Fibroblast of mammary gland (primary cell): ENCODE data around the gene TRAF3.

ENCODE experiments used
- DNase-seq: peaks from one replicate; pipeline ENCODE4 v3.0.0-alpha.2; 2010; ENCODE audit warnings: low read depth
- H3K4me3 ChIP-seq: 2 replicates; pipeline ENCODE4 v1.5.1; 2011; ENCODE audit warnings: low read depth, mild to moderate bottlenecking, low read length, moderate library complexity; ENCODE audit not compliant: control insufficient read depth
- TF ChIP-seq, protein P1 (sequence below): conservative IDR thresholded peaks from 2 replicates; pipeline ENCODE4 v1.5.1; 2011; ENCODE audit warnings: low read depth, low read length, inconsistent platforms; ENCODE audit not compliant: control insufficient read depth, insufficient read depth

TRAF3 gene

DNA sequence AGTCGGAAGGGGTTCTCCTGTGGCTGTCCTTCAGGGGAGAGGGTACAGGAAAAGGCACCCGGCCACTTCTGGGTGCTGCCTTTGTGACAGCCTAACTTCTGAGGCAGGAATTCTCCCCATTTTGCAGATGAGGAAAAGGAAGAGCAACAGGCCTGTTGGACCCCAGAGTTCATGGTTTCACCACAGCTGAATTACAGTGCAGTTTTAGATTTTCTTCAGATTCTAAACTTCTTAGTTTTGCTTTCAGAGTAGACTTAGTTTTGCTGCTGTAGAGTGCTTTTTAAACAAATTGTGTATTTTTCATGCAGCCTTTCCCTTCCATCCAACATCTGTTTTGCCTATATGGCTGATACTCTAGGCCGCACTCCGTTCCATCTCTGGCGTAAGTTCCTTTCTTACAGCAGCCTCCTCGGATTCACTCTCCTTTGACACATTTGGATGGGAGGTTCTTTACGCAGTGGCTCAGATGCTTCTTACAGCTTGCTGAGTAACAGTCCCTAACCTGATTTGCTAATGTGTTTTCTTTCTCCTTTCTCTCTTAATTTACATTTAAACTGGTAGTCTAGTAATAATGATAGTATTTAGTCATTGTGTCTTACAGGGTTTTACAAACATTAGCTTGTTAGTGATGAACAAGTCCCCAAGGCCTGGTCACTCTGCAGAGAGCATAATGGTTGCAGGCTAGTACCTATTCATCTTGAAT, 7.8 kb downstream of the TRAF3 start:
- peak; percentile 69 for DNase-seq
- TF ChIP-seq, protein P1, sequence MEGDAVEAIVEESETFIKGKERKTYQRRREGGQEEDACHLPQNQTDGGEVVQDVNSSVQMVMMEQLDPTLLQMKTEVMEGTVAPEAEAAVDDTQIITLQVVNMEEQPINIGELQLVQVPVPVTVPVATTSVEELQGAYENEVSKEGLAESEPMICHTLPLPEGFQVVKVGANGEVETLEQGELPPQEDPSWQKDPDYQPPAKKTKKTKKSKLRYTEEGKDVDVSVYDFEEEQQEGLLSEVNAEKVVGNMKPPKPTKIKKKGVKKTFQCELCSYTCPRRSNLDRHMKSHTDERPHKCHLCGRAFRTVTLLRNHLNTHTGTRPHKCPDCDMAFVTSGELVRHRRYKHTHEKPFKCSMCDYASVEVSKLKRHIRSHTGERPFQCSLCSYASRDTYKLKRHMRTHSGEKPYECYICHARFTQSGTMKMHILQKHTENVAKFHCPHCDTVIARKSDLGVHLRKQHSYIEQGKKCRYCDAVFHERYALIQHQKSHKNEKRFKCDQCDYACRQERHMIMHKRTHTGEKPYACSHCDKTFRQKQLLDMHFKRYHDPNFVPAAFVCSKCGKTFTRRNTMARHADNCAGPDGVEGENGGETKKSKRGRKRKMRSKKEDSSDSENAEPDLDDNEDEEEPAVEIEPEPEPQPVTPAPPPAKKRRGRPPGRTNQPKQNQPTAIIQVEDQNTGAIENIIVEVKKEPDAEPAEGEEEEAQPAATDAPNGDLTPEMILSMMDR, result no peak
- no peak overlapping the region for H3K4me3 ChIP-seq

DNA sequence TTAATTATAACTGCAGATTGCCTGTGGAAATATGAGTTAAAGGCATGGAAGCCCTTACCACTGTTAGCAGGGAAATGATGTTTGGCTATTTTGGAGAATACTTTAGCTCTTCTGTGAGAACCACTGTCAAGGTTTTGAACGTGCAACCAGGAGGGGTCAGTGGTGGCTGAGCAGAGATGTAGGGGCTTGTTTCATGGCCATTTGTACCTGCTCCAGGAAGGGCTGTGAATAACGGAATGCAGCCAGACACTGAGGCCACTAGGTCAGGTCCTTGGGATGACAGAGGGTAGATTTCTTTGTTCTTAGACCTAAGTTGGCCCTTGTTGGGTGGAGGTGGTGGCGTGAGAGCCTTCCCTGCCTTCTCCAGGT, 8.3 kb downstream of the TRAF3 start:
- no peak for DNase-seq
- TF ChIP-seq, protein P1, result no peak
- H3K4me3 ChIP-seq, result no peak overlapping the region

DNA sequence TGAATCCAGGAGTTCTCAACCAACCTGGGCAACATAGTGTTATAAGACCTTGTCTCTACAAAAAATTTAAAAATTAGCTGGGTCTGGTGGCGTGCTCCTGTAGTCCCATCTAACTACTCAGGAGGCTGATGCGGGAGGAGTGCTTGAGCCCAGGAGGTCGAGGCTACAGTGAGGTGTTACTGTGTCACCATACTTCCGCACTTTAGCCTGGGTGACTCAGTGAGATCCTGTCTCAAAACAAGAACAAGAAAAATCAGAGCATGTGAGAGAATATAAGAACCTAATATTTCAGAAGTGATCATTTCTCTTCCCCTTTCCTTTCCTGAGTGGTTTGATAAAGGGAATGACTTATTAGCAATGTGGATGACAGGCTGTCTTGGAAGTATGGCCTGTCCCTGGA, 9.5 kb downstream of the TRAF3 start:
- peak; percentile 54 for DNase-seq
- TF ChIP-seq, protein P1, result no peak
- no peak overlapping the region for H3K4me3 ChIP-seq

DNA sequence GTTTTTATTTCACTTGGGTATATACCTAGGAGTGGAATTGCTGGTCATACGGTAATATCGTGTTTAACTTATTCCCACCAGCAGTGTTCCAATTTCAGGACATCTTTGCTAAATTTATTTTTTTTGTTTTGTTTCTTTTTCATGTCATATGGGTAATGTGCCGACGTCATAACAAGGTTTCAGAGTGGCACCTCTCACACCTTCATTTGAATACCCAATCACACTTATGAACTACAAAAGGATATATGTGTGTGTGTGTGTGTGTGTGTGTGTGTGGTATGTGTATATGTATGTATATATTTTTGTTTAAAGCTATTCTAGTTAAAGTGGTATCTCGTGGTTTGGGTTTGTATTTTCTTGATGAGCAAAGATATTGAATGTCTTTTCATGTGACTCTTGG, 12.1 kb downstream of the TRAF3 start:
- no peak overlapping the region for H3K4me3 ChIP-seq
- TF ChIP-seq, protein P1, result no peak
- no peak for DNase-seq

DNA sequence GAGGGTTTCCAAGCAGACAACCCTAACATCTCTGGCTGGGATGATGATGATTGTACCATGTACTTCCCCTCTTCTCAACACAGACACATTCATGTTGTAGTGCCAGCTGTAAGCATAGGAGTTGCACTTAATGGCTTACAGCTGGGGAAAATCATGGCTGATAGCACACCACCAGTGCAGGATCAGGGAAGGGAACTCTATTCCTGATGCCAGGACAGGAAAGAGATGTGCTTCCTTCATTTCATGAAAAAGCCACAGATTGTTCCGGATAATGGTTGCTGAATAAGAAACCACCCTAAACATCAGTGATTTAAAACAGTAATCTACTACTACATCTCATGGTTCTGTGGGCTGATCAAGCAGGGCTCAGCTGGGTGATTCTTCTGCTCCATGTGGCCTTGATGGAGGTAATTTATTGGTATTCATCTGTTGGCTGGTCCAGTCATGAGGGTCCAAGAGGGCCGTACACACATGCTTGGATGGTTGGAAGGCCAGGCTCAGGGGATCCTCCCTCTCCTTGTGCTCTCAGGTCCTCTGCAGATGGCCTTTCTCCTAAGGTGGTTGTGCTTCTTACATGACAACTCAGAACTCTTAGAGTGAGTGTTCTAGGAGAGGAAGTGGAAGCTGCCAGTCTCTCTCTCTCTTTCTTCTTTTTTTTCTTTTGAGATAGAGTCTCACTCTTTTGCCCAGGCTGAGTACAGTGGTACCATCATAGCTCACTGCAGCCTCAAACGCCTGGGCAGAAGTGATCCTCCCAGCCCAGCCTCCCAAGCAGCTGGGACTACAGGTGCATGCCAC, 16.5 kb downstream of the TRAF3 start:
- H3K4me3 ChIP-seq, result no peak overlapping the region
- no peak for DNase-seq
- TF ChIP-seq, protein P1, result no peak

DNA sequence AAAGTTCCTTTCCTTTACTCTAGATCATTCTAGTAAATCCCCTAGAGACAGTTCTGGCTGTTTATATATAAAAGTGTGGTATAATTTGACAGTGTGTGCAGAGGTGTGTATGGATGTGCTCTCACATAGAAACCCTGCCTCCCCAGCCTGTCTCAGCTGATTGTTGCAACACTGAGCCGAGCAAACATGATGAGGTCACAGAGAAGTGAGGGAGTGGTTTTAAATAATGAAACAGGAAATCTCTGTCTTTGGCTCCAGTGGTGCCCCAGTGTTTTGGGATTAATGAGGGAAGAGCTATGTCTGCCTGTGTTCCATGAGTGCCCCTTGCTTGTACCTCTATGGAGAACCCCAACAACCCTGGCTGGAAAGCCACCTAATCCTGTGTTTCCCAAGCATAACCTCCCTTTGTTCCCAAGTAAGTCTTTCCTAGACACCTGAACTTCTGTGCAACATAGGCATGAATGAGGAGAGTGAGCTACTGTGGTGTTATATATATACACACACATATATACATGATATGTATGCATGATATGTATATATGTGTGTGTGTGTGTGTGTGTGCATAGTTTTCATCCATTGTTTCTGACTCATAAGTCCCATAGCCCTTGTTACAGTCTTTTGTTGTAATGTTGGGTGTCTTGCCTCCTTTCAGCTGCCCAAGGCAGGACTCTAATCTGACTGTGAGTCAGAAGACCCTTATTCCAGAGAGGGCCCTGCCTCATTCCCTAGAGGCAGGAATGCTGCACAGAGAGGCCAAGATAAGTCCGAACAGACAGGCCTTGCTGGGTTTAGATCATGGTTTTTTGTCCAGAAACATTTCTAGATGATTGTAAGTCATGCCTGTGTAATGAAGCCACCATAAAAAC, 18.0 kb downstream of the TRAF3 start:
- peak; percentile 88 for DNase-seq
- TF ChIP-seq, protein P1, result peak; percentile 31
- H3K4me3 ChIP-seq, result no peak overlapping the region
